ENCODE measurements around the gene SERINC5. TPM values are rescaled to one million over a fixed set of nuclear protein-coding genes. Genes with fewer than 3 reads are reported as not detected.
A peak's percentile ranks its signal among the peaks of the same experiment; 100 is the strongest.
"Not testable (repeated sequence)": the region's sequence is repeated elsewhere in the genome, so short reads cannot be mapped to it uniquely, and the experiment has no call there.

Gene SERINC5
- total RNA-seq, 2 experiments from 2014 or later = 52.5 to 54.5 TPM

GRCh38 chr5:80212171-80212667, 43.6 kb downstream of the SERINC5 start:
- ChIA-PET POLR2A (interaction anchor here (0.6 to 2.7 kb wide), 4 partner anchors 20 to 111 kb away, joined by 3 to 13 read pairs (median 4); partner anchors contain the start of gene SERINC5), CTCF (interaction anchor here (0.9 to 2.4 kb wide), 5 partner anchors 20 to 120 kb away, joined by 3 to 8 read pairs (median 6); no protein-coding TSS in a partner anchor)
- ATAC-seq = no peak
- Mint-ChIP-seq H3K4me3 (no peak overlapping the region), H3K27ac (peak overlapping the region; percentile 22), H3K9me3 (ENCODE audit: insufficient read depth) (peaks cover 6% of the 10 kb centered on the region), H3K36me3 (ENCODE audit: low read depth) (peaks cover 53% of the 10 kb centered on the region), H3K27me3 (ENCODE audit: low read depth) (no peaks in the 10 kb centered on the region), H3K4me1 (ENCODE audit: low read depth) (peaks cover 77% of the 10 kb centered on the region)
- DNase-seq = no peak

- Mint-ChIP-seq H3K36me3 (ENCODE audit: low read depth) (peaks cover 56% of the 10 kb centered on the region), H3K27ac (no peak overlapping the region), H3K4me3 (no peak overlapping the region), H3K9me3 (ENCODE audit: insufficient read depth) (peaks cover 6% of the 10 kb centered on the region), H3K4me1 (ENCODE audit: low read depth) (peaks cover 76% of the 10 kb centered on the region), H3K27me3 (ENCODE audit: low read depth) (no peaks in the 10 kb centered on the region)
- no peak for DNase-seq
- CTCF ChIA-PET = interaction anchor here (1.2 to 2.4 kb wide), 4 partner anchors 19 to 120 kb away, joined by 3 to 8 read pairs (median 6); no protein-coding TSS in a partner anchor
- ATAC-seq = no peak
- POLR2A ChIA-PET = interaction anchor here (0.9 to 2.7 kb wide), 3 partner anchors 12 to 45 kb away, joined by 3 to 13 read pairs (median 3); partner anchors contain the start of gene SERINC5
These were observed 44.5 kb downstream of the SERINC5 start for GRCh38 chr5:80211327-80211726.

GRCh38 chr5:80210014-80210413, 45.8 kb downstream of the SERINC5 start:
- peaks cover 54% of the 10 kb centered on the region for H3K36me3 Mint-ChIP-seq (ENCODE audit: low read depth)

GRCh38 chr5:80208381-80208780, 47.5 kb downstream of the SERINC5 start:
- ChIA-PET POLR2A (no interaction called here), CTCF (interaction anchor here (1.5 to 1.7 kb wide), 2 partner anchors 15 to 125 kb away, joined by 4 to 6 read pairs; no protein-coding TSS in a partner anchor)
- ATAC-seq (no peak), DNase-seq (no peak)
- Mint-ChIP-seq H3K4me3 (no peak overlapping the region), H3K9me3 (ENCODE audit: insufficient read depth) (no peaks in the 10 kb centered on the region), H3K36me3 (ENCODE audit: low read depth) (peaks cover 58% of the 10 kb centered on the region), H3K4me1 (ENCODE audit: low read depth) (peaks cover 69% of the 10 kb centered on the region), H3K27me3 (ENCODE audit: low read depth) (no peaks in the 10 kb centered on the region), H3K27ac (no peak overlapping the region)

More at GRCh38 chr5:80210014-80210413, 45.8 kb downstream of the SERINC5 start:
- CTCF ChIA-PET = interaction anchor here (0.8 to 1.7 kb wide), 6 partner anchors 10 to 118 kb away, joined by 3 to 11 read pairs (median 3); no protein-coding TSS in a partner anchor
- Mint-ChIP-seq H3K4me3 (no peak overlapping the region), H3K27me3 (ENCODE audit: low read depth) (no peaks in the 10 kb centered on the region), H3K9me3 (ENCODE audit: insufficient read depth) (peaks cover under 1% of the 10 kb centered on the region), H3K27ac (peak overlapping the region; percentile 47), H3K4me1 (ENCODE audit: low read depth) (peaks cover 74% of the 10 kb centered on the region)
- peak; percentile 2 for ATAC-seq
- no peak for DNase-seq
- POLR2A ChIA-PET = interaction anchor here (0.7 to 1.2 kb wide), 6 partner anchors 10 to 47 kb away, joined by 3 to 5 read pairs (median 3); no protein-coding TSS in a partner anchor

- DNase-seq (no peak), ATAC-seq (no peak)
- no peaks in the 10 kb centered on the region for H3K27me3 Mint-ChIP-seq (ENCODE audit: low read depth)
- no peak overlapping the region for H3K27ac Mint-ChIP-seq
- ChIA-PET CTCF (interaction anchor here (1.5 to 1.7 kb wide), 2 partner anchors 14 to 125 kb away, joined by 4 to 6 read pairs; no protein-coding TSS in a partner anchor), POLR2A (no interaction called here)
- H3K9me3 Mint-ChIP-seq (ENCODE audit: insufficient read depth) = no peaks in the 10 kb centered on the region
- H3K4me1 Mint-ChIP-seq (ENCODE audit: low read depth) = peaks cover 65% of the 10 kb centered on the region
- H3K4me3 Mint-ChIP-seq = no peak overlapping the region
- H3K36me3 Mint-ChIP-seq (ENCODE audit: low read depth) = peaks cover 60% of the 10 kb centered on the region
These were observed 48.0 kb downstream of the SERINC5 start for GRCh38 chr5:80207832-80208231.

GRCh38 chr5:80206282-80206681, 49.6 kb downstream of the SERINC5 start:
- DNase-seq (no peak), ATAC-seq (no peak)
- H3K4me1 Mint-ChIP-seq (ENCODE audit: low read depth) = peaks cover 53% of the 10 kb centered on the region
- H3K4me3 Mint-ChIP-seq = no peak overlapping the region
- H3K9me3 Mint-ChIP-seq (ENCODE audit: insufficient read depth) = no peaks in the 10 kb centered on the region
- peak overlapping the region; percentile 17 for H3K27ac Mint-ChIP-seq
- no peaks in the 10 kb centered on the region for H3K27me3 Mint-ChIP-seq (ENCODE audit: low read depth)
- H3K36me3 Mint-ChIP-seq (ENCODE audit: low read depth) = peaks cover 67% of the 10 kb centered on the region
- ChIA-PET CTCF (interaction anchor here (0.9 to 5.2 kb wide), 5 partner anchors 12 to 81 kb away, joined by 3 to 42 read pairs (median 11); no protein-coding TSS in a partner anchor), POLR2A (interaction anchor here (1.8 to 2.2 kb wide), 2 partner anchors 14 to 50 kb away, joined by 10 to 11 read pairs; partner anchors contain the start of gene SERINC5)

GRCh38 chr5:80205846-80206245, 50.0 kb downstream of the SERINC5 start:
- Mint-ChIP-seq H3K4me3 (no peak overlapping the region), H3K4me1 (ENCODE audit: low read depth) (peaks cover 49% of the 10 kb centered on the region), H3K27me3 (ENCODE audit: low read depth) (no peaks in the 10 kb centered on the region), H3K27ac (no peak overlapping the region), H3K9me3 (ENCODE audit: insufficient read depth) (no peaks in the 10 kb centered on the region), H3K36me3 (ENCODE audit: low read depth) (peaks cover 69% of the 10 kb centered on the region)
- ATAC-seq = no peak
- ChIA-PET CTCF (interaction anchor here (1.3 to 5.2 kb wide), 10 partner anchors 12 to 114 kb away, joined by 3 to 42 read pairs (median 9); no protein-coding TSS in a partner anchor), POLR2A (interaction anchor here (0.6 to 2.2 kb wide), 4 partner anchors 12 to 50 kb away, joined by 3 to 11 read pairs (median 8); partner anchors contain the start of gene SERINC5)
- no peak for DNase-seq

GRCh38 chr5:80204808-80205614, 50.8 kb downstream of the SERINC5 start:
- ATAC-seq (peak; percentile 41), DNase-seq (no peak)
- no peaks in the 10 kb centered on the region for H3K27me3 Mint-ChIP-seq (ENCODE audit: low read depth)
- H3K4me1 Mint-ChIP-seq (ENCODE audit: low read depth) = peaks cover 42% of the 10 kb centered on the region
- ChIA-PET CTCF (interaction anchor here (0.7 to 5.2 kb wide), 19 partner anchors 11 to 122 kb away, joined by 3 to 42 read pairs (median 6); no protein-coding TSS in a partner anchor), POLR2A (interaction anchor here (0.6 to 2.2 kb wide), 7 partner anchors 11 to 51 kb away, joined by 3 to 11 read pairs (median 5); partner anchors contain the start of gene SERINC5)
- H3K9me3 Mint-ChIP-seq (ENCODE audit: insufficient read depth) = no peaks in the 10 kb centered on the region
- H3K36me3 Mint-ChIP-seq (ENCODE audit: low read depth) = peaks cover 65% of the 10 kb centered on the region
- no peak overlapping the region for H3K4me3 Mint-ChIP-seq
- peak overlapping the region; percentile 48 for H3K27ac Mint-ChIP-seq

- not testable (repeated sequence) for H3K9me3 Mint-ChIP-seq (ENCODE audit: insufficient read depth); DNase-seq; ATAC-seq; H3K27me3 Mint-ChIP-seq (ENCODE audit: low read depth); H3K4me3 Mint-ChIP-seq
- CTCF ChIA-PET = interaction anchor here (5.2 kb wide), 1 partner anchor 8 kb away, joined by 42 read pairs; no protein-coding TSS in a partner anchor
- peaks cover 77% of the 10 kb centered on the region for H3K36me3 Mint-ChIP-seq (ENCODE audit: low read depth)
- H3K27ac Mint-ChIP-seq = peak overlapping the region; percentile 8
- peaks cover 40% of the 10 kb centered on the region for H3K4me1 Mint-ChIP-seq (ENCODE audit: low read depth)
- POLR2A ChIA-PET = interaction anchor here (0.7 to 0.8 kb wide), 2 partner anchors 19 to 54 kb away, joined by 3 to 4 read pairs; partner anchors contain the start of gene SERINC5
These were observed 54.1 kb downstream of the SERINC5 start for GRCh38 chr5:80201763-80202162.

- peaks cover 38% of the 10 kb centered on the region for H3K4me1 Mint-ChIP-seq (ENCODE audit: low read depth)
- no peak for DNase-seq
- peak overlapping the region; percentile 31 for H3K27ac Mint-ChIP-seq
- H3K4me3 Mint-ChIP-seq = no peak overlapping the region
- no peaks in the 10 kb centered on the region for H3K9me3 Mint-ChIP-seq (ENCODE audit: insufficient read depth)
- ATAC-seq = no peak
- H3K27me3 Mint-ChIP-seq (ENCODE audit: low read depth) = no peaks in the 10 kb centered on the region
- CTCF ChIA-PET = interaction anchor here (0.7 to 1.4 kb wide), 4 partner anchors 16 to 107 kb away, joined by 3 read pairs; no protein-coding TSS in a partner anchor
- H3K36me3 Mint-ChIP-seq (ENCODE audit: low read depth) = peaks cover 73% of the 10 kb centered on the region
- POLR2A ChIA-PET = interaction anchor here (0.8 kb wide), 1 partner anchor 13 kb away, joined by 3 read pairs; no protein-coding TSS in a partner anchor
These were observed 56.9 kb downstream of the SERINC5 start for GRCh38 chr5:80198920-80199319.

GRCh38 chr5:80198399-80198798, 57.4 kb downstream of the SERINC5 start:
- DNase-seq (no peak), ATAC-seq (no peak)
- H3K4me3 Mint-ChIP-seq = peak overlapping the region; percentile 19
- H3K4me1 Mint-ChIP-seq (ENCODE audit: low read depth) = peaks cover 44% of the 10 kb centered on the region
- CTCF ChIA-PET = interaction anchor here (0.7 to 1.4 kb wide), 4 partner anchors 17 to 106 kb away, joined by 3 read pairs; no protein-coding TSS in a partner anchor
- H3K36me3 Mint-ChIP-seq (ENCODE audit: low read depth) = peaks cover 74% of the 10 kb centered on the region
- POLR2A ChIA-PET = interaction anchor here (0.7 to 0.8 kb wide), 2 partner anchors 10 to 13 kb away, joined by 3 read pairs; no protein-coding TSS in a partner anchor
- no peaks in the 10 kb centered on the region for H3K9me3 Mint-ChIP-seq (ENCODE audit: insufficient read depth)
- H3K27me3 Mint-ChIP-seq (ENCODE audit: low read depth) = no peaks in the 10 kb centered on the region
- peak overlapping the region; percentile 59 for H3K27ac Mint-ChIP-seq
